GM18499 (cell line): Measurements from ENCODE around the gene SLC25A53.
"Not testable (repeated sequence)": the region's sequence is repeated elsewhere in the genome, so short reads cannot be mapped to it uniquely, and the experiment has no call there.

Experiments used
- ATAC-seq: cut with Tn5 transposase; IDR thresholded peaks from one replicate; pipeline ENCODE4 v1.9.1; 2021; ENCODE audit warnings: moderate number of reproducible peaks; ENCODE audit not compliant: insufficient read depth, unreplicated experiment

The SLC25A53 gene

GRCh38 chrX:104084063-104084462 lies 72.7 kb downstream of the SLC25A53 start:
- ATAC-seq = no peak

GRCh38 chrX:104077854-104078253 lies 79.0 kb downstream of the SLC25A53 start:
- not testable (repeated sequence) for ATAC-seq

GRCh38 chrX:104075778-104076445 lies 80.9 kb downstream of the SLC25A53 start, which contains the start of gene TMSB15C:
Gene TMSB15C (minus strand): TSS chrX:104076236.
- not testable (repeated sequence) for ATAC-seq

GRCh38 chrX:104062636-104063035 lies 94.2 kb downstream of the SLC25A53 start:
- not testable (repeated sequence) for ATAC-seq

GRCh38 chrX:104054956-104055355 lies 101.9 kb downstream of the SLC25A53 start:
- not testable (repeated sequence) for ATAC-seq
